GM12878 (cell line): ENCODE data around the gene PRIM1. TPM values are rescaled to one million over a fixed set of nuclear protein-coding genes. Genes with fewer than 3 reads are reported as not detected.

Source experiments
- ATAC-seq: fragments of 200-7000 bp; cut with Tn5 transposase; 3 replicates; pipeline ENCODE4 v1.9.1; 2020; ENCODE audit warnings: mild to moderate bottlenecking, moderate library complexity
- BruUV-seq: library from RNA; stranded (reverse); fragments of 400-500 nt; replicated peaks from 2 replicates; lab custom pipeline; 2021; lab: Mats Ljungman, UMichigan
- CTCF ChIA-PET: fragments of 300-600 bp; sonication (Branson Sonifier 250); formaldehyde crosslinking; extraction: SDS; loops from one replicate; lab custom pipeline; 2021; ENCODE audit warnings: inconsistent platforms; lab: Yijun Ruan, JAX
- POLR2A ChIA-PET: fragments of 350-600 bp; formaldehyde crosslinking; extraction: SDS; loops from one replicate; lab custom pipeline; 2021; ENCODE audit warnings: inconsistent platforms; lab: Charles Lee
- RAD21 ChIA-PET: fragments of 300-600 bp; sonication (Branson Sonifier 250); formaldehyde crosslinking; loops from one replicate; lab custom pipeline; 2023; ENCODE audit warnings: antibody characterized with exemption; ENCODE audit not compliant: unreplicated experiment; lab: Charles Lee
- SMC1A ChIA-PET: fragments of 300-600 bp; sonication (Branson Sonifier 250); formaldehyde crosslinking; loops from one replicate; lab custom pipeline; 2023; ENCODE audit not compliant: unreplicated experiment, uncharacterized antibody; lab: Charles Lee
- DNase-seq: peaks from one replicate; pipeline ENCODE4 v3.0.0-alpha.2; 2011; ENCODE audit warnings: low read depth, low spot score
- FAIRE-seq: peaks from 3 replicates; lab custom pipeline; 2011; peaks lifted over from hg19 to GRCh38; lab: Jason Lieb, UNC
- H2AFZ ChIP-seq: 2 replicates; pipeline ENCODE4 v1.6.0; 2011; ENCODE audit warnings: low read depth, low read length, control low read depth; ENCODE audit not compliant: control insufficient read depth
- H3K27ac ChIP-seq: 2 replicates; pipeline ENCODE4 v1.5.1; 2011; ENCODE audit warnings: control low read depth; ENCODE audit not compliant: control insufficient read depth, insufficient read depth
- H3K27me3 ChIP-seq, 2 experiments: replicated peaks in 1 of 2; 2 replicates each; pipeline versions ENCODE4 v1.6.0 to v1.6.1; 2011; ENCODE audit warnings: low read length in 1 of 2; ENCODE audit not compliant: control insufficient read depth in 2 of 2, insufficient read depth in 2 of 2
- H3K36me3 ChIP-seq, 2 experiments: 2 replicates each; pipeline ENCODE4 v1.5.1; 2011; ENCODE audit warnings: low read length in 1 of 2; ENCODE audit not compliant: control insufficient read depth in 2 of 2, insufficient read depth in 2 of 2
- H3K4me1 ChIP-seq: 2 replicates; pipeline ENCODE4 v1.6.1; 2011; ENCODE audit warnings: mild to moderate bottlenecking, low read length, moderate library complexity, mixed read lengths; ENCODE audit not compliant: control insufficient read depth, insufficient read depth
- H3K4me2 ChIP-seq: 2 replicates; pipeline ENCODE4 v1.6.0; 2011; ENCODE audit warnings: control low read depth; ENCODE audit not compliant: control insufficient read depth, insufficient read depth
- H3K4me3 ChIP-seq: fragments of 200-600 bp; sonication (generic); 2 replicates; pipeline ENCODE4 v1.5.1; 2016
- H3K79me2 ChIP-seq: 2 replicates; pipeline ENCODE4 v1.6.0; 2011; ENCODE audit warnings: low read length; ENCODE audit not compliant: control insufficient read depth, insufficient read depth
- H3K9ac ChIP-seq: 2 replicates; pipeline ENCODE4 v1.8.0; 2011; ENCODE audit warnings: low read length, control low read depth, mixed read lengths; ENCODE audit not compliant: control insufficient read depth, insufficient read depth
- H3K9me3 ChIP-seq: replicated peaks from 3 replicates; pipeline ENCODE4 v1.5.1; 2011; ENCODE audit warnings: mild to moderate bottlenecking, low read length; ENCODE audit not compliant: control insufficient read depth, insufficient read depth
- H4K20me1 ChIP-seq: 2 replicates; pipeline ENCODE4 v1.6.0; 2011; ENCODE audit not compliant: control insufficient read depth, insufficient read depth
- BACH1 ChIP-seq: fragments of 450-650 bp; IDR thresholded peaks from 2 replicates; pipeline ENCODE4 v1.6.1; 2017; ENCODE audit warnings: mild to moderate bottlenecking, borderline replicate concordance
- BHLHE40 ChIP-seq, 2 experiments: fragments of 450-650 bp in 1 of 2; IDR thresholded peaks; 2 replicates each; pipeline ENCODE4 v1.6.1; 2011 to 2017; ENCODE audit warnings: low read depth in 2 of 2, borderline replicate concordance in 1 of 2, improper control_type of control experiment in 1 of 2, low read length in 1 of 2, mild to moderate bottlenecking in 1 of 2
- CEBPB ChIP-seq, 2 experiments: fragments of 150-350 bp in 1 of 2; IDR thresholded peaks; 2 replicates each; pipeline ENCODE4 v1.6.1; 2012 to 2014; ENCODE audit warnings: low read depth in 2 of 2, low read length in 2 of 2, borderline replicate concordance in 1 of 2, inconsistent platforms in 1 of 2
- CHD4 ChIP-seq: fragments of 200-600 bp; sonication (generic); IDR thresholded peaks from 2 replicates; pipeline ENCODE4 v1.6.1; 2016; ENCODE audit warnings: mild to moderate bottlenecking
- FOS ChIP-seq: IDR thresholded peaks from 3 replicates; pipeline ENCODE4 v1.6.1; 2011; ENCODE audit warnings: borderline replicate concordance; ENCODE audit not compliant: insufficient read length; ENCODE audit errors: extremely low read depth
- HDGF ChIP-seq: fragments of 450-650 bp; IDR thresholded peaks from 2 replicates; pipeline ENCODE4 v1.6.1; 2016; ENCODE audit warnings: antibody characterized with exemption
- IRF4 ChIP-seq: IDR thresholded peaks from 2 replicates; pipeline ENCODE4 v1.6.1; 2011; ENCODE audit warnings: low read depth, low read length
- JUNB ChIP-seq: IDR thresholded peaks from 2 replicates; pipeline ENCODE4 v1.6.1; 2016; ENCODE audit warnings: antibody characterized with exemption, mild to moderate bottlenecking
- NFIC ChIP-seq: IDR thresholded peaks from 2 replicates; pipeline ENCODE4 v1.6.1; 2012; ENCODE audit warnings: low read depth, mild to moderate bottlenecking, inconsistent platforms, low read length, moderate library complexity
- PAX5 ChIP-seq: IDR thresholded peaks from 2 replicates; pipeline ENCODE4 v1.6.1; 2011; ENCODE audit warnings: low read depth, low read length, borderline replicate concordance
- PML ChIP-seq: IDR thresholded peaks from 2 replicates; pipeline ENCODE4 v1.6.1; 2012; ENCODE audit warnings: low read length, inconsistent platforms
- POLR2A ChIP-seq: IDR thresholded peaks from 2 replicates; pipeline ENCODE4 v1.6.1; 2011; ENCODE audit warnings: low read depth, mild to moderate bottlenecking, low read length
- RCOR1 ChIP-seq: conservative IDR thresholded peaks from 2 replicates; pipeline ENCODE4 v1.6.1; 2012; ENCODE audit warnings: low read depth, low read length, improper control_type of control experiment
- SUPT20H ChIP-seq: IDR thresholded peaks from 2 replicates; pipeline ENCODE4 v1.6.1; 2011; ENCODE audit warnings: low read depth, mild to moderate bottlenecking, low read length, moderate library complexity, borderline replicate concordance; ENCODE audit not compliant: control insufficient read depth
- TCF7 ChIP-seq: IDR thresholded peaks from 2 replicates; pipeline ENCODE4 v1.6.1; 2014; ENCODE audit warnings: antibody characterized with exemption, borderline replicate concordance
- ZZZ3 ChIP-seq: IDR thresholded peaks from 2 replicates; pipeline ENCODE4 v1.6.1; 2011; ENCODE audit warnings: low read depth; ENCODE audit not compliant: control insufficient read depth, insufficient read length
- WGBS: methylation state at CpG from one replicate; pipeline ENCODE4 v1.1.6; 2016; ENCODE audit warnings: low lambda C conversion rate; ENCODE audit not compliant: insufficient replicate concordance, insufficient coverage; ENCODE audit errors: missing lambda C conversion rate; 5-methylcytosine and 5-hydroxymethylcytosine counted together
- in situ Hi-C: fragments of 300-500 bp; cut with MboI; formaldehyde crosslinking; loops from 9 replicates; pipeline ENCODE4 v1.14.3; 2018; ENCODE audit warnings: mixed read lengths
- intact Hi-C: fragments of 100-400 bp; cut with micrococcal nuclease; formaldehyde crosslinking; loops from one replicate; pipeline ENCODE4 v1.14.2; 2022; ENCODE audit not compliant: unreplicated experiment
- polyA plus RNA-seq, 11 experiments: library from polyadenylated mRNA; depleted of rRNA in 4 of 11; unstranded in 6 of 11; stranded (reverse) in 5 of 11; fragments of >200 nt; fragmentation: Nextera tagmentation in 4 of 11; fragmentation: Illumina TruSeq in 1 of 11; extraction: Ambion mirVana in 4 of 11; extraction: Trizol in 1 of 11; gene quantifications; 1 replicate in 1 of 11; 2 replicates in 10 of 11; pipeline versions ENCODE4 v1.2.1 to v1.2.3, GENCODE V29; 2011 to 2016; ENCODE audit warnings: inconsistent platforms in 2 of 11, missing spikeins in 2 of 11, low read depth in 1 of 11
- total RNA-seq, 4 experiments: library from RNA; depleted of rRNA in 3 of 4; stranded (reverse); fragments of >200 nt in 3 of 4; fragmentation: Illumina TruSeq in 1 of 4; extraction: Trizol in 1 of 4; gene quantifications; 2 replicates each; pipeline versions ENCODE4 v1.2.1 to v1.2.3, GENCODE V29; 2013 to 2021
- TF ChIP-seq, protein P1 (sequence below): IDR thresholded peaks from 2 replicates; pipeline ENCODE4 v1.6.1; 2011; ENCODE audit warnings: low read depth, mild to moderate bottlenecking, low read length, moderate library complexity, borderline replicate concordance; ENCODE audit errors: extremely low read depth
- TF ChIP-seq, protein P2 (sequence below): fragments of 450-650 bp; IDR thresholded peaks from 2 replicates; pipeline ENCODE4 v1.6.1; 2017; ENCODE audit warnings: mild to moderate bottlenecking, moderate library complexity

PRIM1 gene
- total and polyA plus RNA-seq, 10 of the 15 experiments (the other 5 are each of a cell fraction or from before 2014, with no cell fraction given): 27.1 to 70.6 (median 55.7) TPM

DNA sequence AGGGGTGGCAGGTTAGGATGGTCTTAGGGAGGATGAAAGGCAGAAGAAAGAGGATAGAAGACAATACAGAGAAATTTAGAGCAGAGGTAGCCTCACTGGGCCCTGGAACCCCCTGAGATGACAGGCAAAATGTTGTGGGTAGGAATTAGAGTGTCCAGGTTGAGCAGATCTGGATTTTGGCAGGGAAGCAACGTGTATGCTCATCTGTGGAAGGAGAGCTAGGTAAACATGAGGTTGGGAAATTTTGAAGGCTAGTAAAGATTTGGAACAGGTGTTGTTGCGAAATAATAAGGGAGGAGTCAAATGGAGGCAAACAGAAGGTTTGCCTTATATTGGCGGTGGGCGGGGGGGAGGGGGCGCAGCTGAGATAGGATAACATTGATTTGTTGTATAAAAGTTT lies 16.3 kb upstream of the PRIM1 start:
- Histone ChIP-seq H3K36me3 (no peaks in the 10 kb centered on the region), H3K4me2 (no peak overlapping the region), H3K4me1 (peaks cover 12% of the 10 kb centered on the region), H3K27me3 (no peaks in the 10 kb centered on the region), H2AFZ (no peak overlapping the region), H3K4me3 (no peak overlapping the region), H4K20me1 (no peaks in the 10 kb centered on the region), H3K27ac (no peak overlapping the region), H3K9me3 (no peaks in the 10 kb centered on the region)
- in situ Hi-C loops: no loop called here
- POLR2A ChIA-PET: no interaction called here
- WGBS: 39% methylated on average over 4 of the region's 5 CpGs
- DNase-seq: no peak
- FAIRE-seq: no peak
- RAD21 ChIA-PET: no interaction called here
- ATAC-seq: no peak
- no TSS peak for BruUV-seq
- no peak for TF ChIP-seq RCOR1
- no peak for TF ChIP-seq ZZZ3
- TF ChIP-seq NFIC: no peak
- TF ChIP-seq POLR2A: no peak
- TF ChIP-seq BACH1: no peak
- no peak for TF ChIP-seq CEBPB (IDR thresholded peaks at IDR 0.05; ENCODE audit: borderline replicate concordance in 1 of 2, low read depth in 2 of 2, low read length in 2 of 2)
- no peak for TF ChIP-seq IRF4
- no peak for TF ChIP-seq PML
- TF ChIP-seq CHD4: no peak
- TF ChIP-seq, protein P1, sequence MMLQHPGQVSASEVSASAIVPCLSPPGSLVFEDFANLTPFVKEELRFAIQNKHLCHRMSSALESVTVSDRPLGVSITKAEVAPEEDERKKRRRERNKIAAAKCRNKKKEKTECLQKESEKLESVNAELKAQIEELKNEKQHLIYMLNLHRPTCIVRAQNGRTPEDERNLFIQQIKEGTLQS: no peak
- TF ChIP-seq FOS: no peak
- TF ChIP-seq TCF7: no peak
- TF ChIP-seq, protein P2, sequence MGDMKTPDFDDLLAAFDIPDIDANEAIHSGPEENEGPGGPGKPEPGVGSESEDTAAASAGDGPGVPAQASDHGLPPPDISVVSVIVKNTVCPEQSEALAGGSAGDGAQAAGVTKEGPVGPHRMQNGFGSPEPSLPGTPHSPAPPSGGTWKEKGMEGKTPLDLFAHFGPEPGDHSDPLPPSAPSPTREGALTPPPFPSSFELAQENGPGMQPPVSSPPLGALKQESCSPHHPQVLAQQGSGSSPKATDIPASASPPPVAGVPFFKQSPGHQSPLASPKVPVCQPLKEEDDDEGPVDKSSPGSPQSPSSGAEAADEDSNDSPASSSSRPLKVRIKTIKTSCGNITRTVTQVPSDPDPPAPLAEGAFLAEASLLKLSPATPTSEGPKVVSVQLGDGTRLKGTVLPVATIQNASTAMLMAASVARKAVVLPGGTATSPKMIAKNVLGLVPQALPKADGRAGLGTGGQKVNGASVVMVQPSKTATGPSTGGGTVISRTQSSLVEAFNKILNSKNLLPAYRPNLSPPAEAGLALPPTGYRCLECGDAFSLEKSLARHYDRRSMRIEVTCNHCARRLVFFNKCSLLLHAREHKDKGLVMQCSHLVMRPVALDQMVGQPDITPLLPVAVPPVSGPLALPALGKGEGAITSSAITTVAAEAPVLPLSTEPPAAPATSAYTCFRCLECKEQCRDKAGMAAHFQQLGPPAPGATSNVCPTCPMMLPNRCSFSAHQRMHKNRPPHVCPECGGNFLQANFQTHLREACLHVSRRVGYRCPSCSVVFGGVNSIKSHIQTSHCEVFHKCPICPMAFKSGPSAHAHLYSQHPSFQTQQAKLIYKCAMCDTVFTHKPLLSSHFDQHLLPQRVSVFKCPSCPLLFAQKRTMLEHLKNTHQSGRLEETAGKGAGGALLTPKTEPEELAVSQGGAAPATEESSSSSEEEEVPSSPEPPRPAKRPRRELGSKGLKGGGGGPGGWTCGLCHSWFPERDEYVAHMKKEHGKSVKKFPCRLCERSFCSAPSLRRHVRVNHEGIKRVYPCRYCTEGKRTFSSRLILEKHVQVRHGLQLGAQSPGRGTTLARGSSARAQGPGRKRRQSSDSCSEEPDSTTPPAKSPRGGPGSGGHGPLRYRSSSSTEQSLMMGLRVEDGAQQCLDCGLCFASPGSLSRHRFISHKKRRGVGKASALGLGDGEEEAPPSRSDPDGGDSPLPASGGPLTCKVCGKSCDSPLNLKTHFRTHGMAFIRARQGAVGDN: no peak
- no peak for TF ChIP-seq PAX5
- TF ChIP-seq BHLHE40 (IDR thresholded peaks at IDR 0.05; ENCODE audit: borderline replicate concordance in 1 of 2, low read depth in 2 of 2, low read length in 1 of 2): no peak
- TF ChIP-seq SUPT20H: no peak
- TF ChIP-seq JUNB: no peak
- no peak for TF ChIP-seq HDGF
- TF ChIP-seq, all 136 proteins: peak for 0
- Histone ChIP-seq H3K9ac (no peak overlapping the region), H3K79me2 (no peaks in the 10 kb centered on the region)
- intact Hi-C loops: no loop called here
- ChIA-PET SMC1A (interaction anchor here (0.6 to 2.4 kb wide), 5 partner anchors 9 to 231 kb away, joined by 3 to 10 read pairs (median 4); no protein-coding TSS in a partner anchor), CTCF (interaction anchor here (1.2 to 9.3 kb wide), 3 partner anchors 9 to 233 kb away, joined by 4 to 127 read pairs (median 4); partner anchors contain the start of gene ZBTB39)
